Neural cell (in vitro differentiated cells): ENCODE data around the gene BMERB1. TPM values are rescaled to one million over a fixed set of nuclear protein-coding genes. Genes with fewer than 3 reads are reported as not detected.

Experiments used
- H2AFZ ChIP-seq: fragments of 200-600, 300-800 bp; sonication (generic), shearing (Covaris generic); 2 replicates; pipeline ENCODE4 v1.6.0; 2014; ENCODE audit warnings: low read depth, mild to moderate bottlenecking, antibody characterized with exemption, low read length, moderate library complexity
- H3F3A ChIP-seq: fragments of 200-600 bp; shearing (Covaris generic); 2 replicates; pipeline ENCODE4 v1.6.1; 2016; ENCODE audit warnings: mild to moderate bottlenecking, moderate library complexity, mixed read lengths, antibody characterized with exemption, low read length; ENCODE audit not compliant: insufficient read depth, poor library complexity, severe bottlenecking
- H3K27ac ChIP-seq: fragments of 200-600, 300-800 bp; sonication (generic), shearing (Covaris generic); 2 replicates; pipeline ENCODE4 v1.5.1; 2014; ENCODE audit warnings: mild to moderate bottlenecking, low read length, moderate library complexity
- H3K27me3 ChIP-seq: fragments of 300-800, 200-600 bp; sonication (generic), shearing (Covaris generic); 2 replicates; pipeline ENCODE4 v1.6.0; 2014; ENCODE audit warnings: mild to moderate bottlenecking, low read depth, low read length, moderate library complexity; ENCODE audit not compliant: insufficient read depth
- H3K36me3 ChIP-seq: fragments of 300-800, 200-600 bp; sonication (generic), shearing (Covaris generic); 2 replicates; pipeline ENCODE4 v1.5.1; 2014; ENCODE audit warnings: mild to moderate bottlenecking, antibody characterized with exemption, low read length, moderate library complexity; ENCODE audit not compliant: insufficient read depth
- H3K4me2 ChIP-seq: fragments of 300-800, 200-600 bp; sonication (generic), shearing (Covaris generic); 2 replicates; pipeline ENCODE4 v1.6.0; 2014; ENCODE audit warnings: mild to moderate bottlenecking, low read length
- H3K4me3 ChIP-seq: fragments of 300-800, 200-600 bp; sonication (generic), shearing (Covaris generic); 2 replicates; pipeline ENCODE4 v1.5.1; 2014; ENCODE audit warnings: mild to moderate bottlenecking, low read length, moderate library complexity
- H3K79me2 ChIP-seq: fragments of 200-600 bp; shearing (Covaris generic); replicated peaks from 2 replicates; pipeline ENCODE4 v1.6.0; 2014; ENCODE audit warnings: mild to moderate bottlenecking, low read length, moderate library complexity; ENCODE audit not compliant: insufficient read depth
- H3K9ac ChIP-seq: fragments of 300-800, 200-600 bp; sonication (generic), shearing (Covaris generic); 2 replicates; pipeline ENCODE4 v1.6.1; 2016; ENCODE audit warnings: mild to moderate bottlenecking, low read length, mixed read lengths
- H3K9me2 ChIP-seq: fragments of 200-600 bp; shearing (Covaris generic); 2 replicates; pipeline ENCODE4 v1.6.1; 2016; ENCODE audit warnings: mild to moderate bottlenecking, low read length, mixed read lengths; ENCODE audit not compliant: insufficient read depth
- H3K9me3 ChIP-seq: fragments of 200-600, 300-800 bp; sonication (generic), shearing (Covaris generic); 2 replicates; pipeline ENCODE4 v1.6.1; 2016; ENCODE audit warnings: mild to moderate bottlenecking, mixed run types, low read length, moderate library complexity, mixed read lengths
- H4K20me1 ChIP-seq: fragments of 200-600 bp; shearing (Covaris generic); 2 replicates; pipeline ENCODE4 v1.6.1; 2016; ENCODE audit warnings: mild to moderate bottlenecking, mixed run types; ENCODE audit not compliant: insufficient read depth
- CTCF ChIP-seq: fragments of 450-650 bp; IDR thresholded peaks from 2 replicates; pipeline ENCODE4 v1.5.1; 2014; ENCODE audit warnings: antibody characterized with exemption, mild to moderate bottlenecking, moderate library complexity; ENCODE audit not compliant: poor library complexity, severe bottlenecking
- EP300 ChIP-seq: fragments of 450-650 bp; conservative IDR thresholded peaks from 2 replicates; pipeline ENCODE4 v1.6.1; 2014; ENCODE audit warnings: antibody characterized with exemption, mild to moderate bottlenecking, moderate library complexity; ENCODE audit not compliant: poor library complexity, severe bottlenecking
- EZH2 ChIP-seq: fragments of 200-600, 300-800 bp; shearing (Covaris generic), sonication (generic); IDR thresholded peaks from 2 replicates; pipeline ENCODE4 v1.6.1; 2014; ENCODE audit warnings: antibody characterized with exemption, low read length, borderline replicate concordance, mild to moderate bottlenecking; ENCODE audit not compliant: insufficient read depth, poor library complexity, severe bottlenecking
- MXI1 ChIP-seq: fragments of 450-650 bp; conservative IDR thresholded peaks from 2 replicates; pipeline ENCODE4 v1.6.1; 2014; ENCODE audit warnings: antibody characterized with exemption, mild to moderate bottlenecking; ENCODE audit not compliant: poor library complexity, severe bottlenecking
- POLR2AphosphoS5 ChIP-seq: IDR thresholded peaks from 2 replicates; pipeline ENCODE4 v1.6.1; 2012
- RAD21 ChIP-seq: fragments of 450-650 bp; conservative IDR thresholded peaks from 2 replicates; pipeline ENCODE4 v1.6.1; 2014; ENCODE audit warnings: antibody characterized with exemption, mild to moderate bottlenecking, moderate library complexity
- REST ChIP-seq: IDR thresholded peaks from 2 replicates; pipeline ENCODE4 v1.6.1; 2012; ENCODE audit warnings: borderline replicate concordance
- SMC3 ChIP-seq: fragments of 450-650 bp; conservative IDR thresholded peaks from 2 replicates; pipeline ENCODE4 v1.6.1; 2014; ENCODE audit warnings: antibody characterized with exemption, mild to moderate bottlenecking, moderate library complexity; ENCODE audit not compliant: poor library complexity
- TAF1 ChIP-seq: IDR thresholded peaks from 2 replicates; pipeline ENCODE4 v1.6.1; 2012; ENCODE audit warnings: low read depth
- polyA plus RNA-seq: library from polyadenylated mRNA; depleted of rRNA; stranded (reverse); fragments of >200 nt; gene quantifications from 2 replicates; pipeline ENCODE4 v1.2.3, GENCODE V29; 2014

Gene BMERB1
- polyA plus RNA-seq, 1 donor from 2014 or later: 149 TPM

- no peaks in the 10 kb centered on the region for H3K9me2 ChIP-seq
- H3K36me3 ChIP-seq: peaks cover 11% of the 10 kb centered on the region
- TF ChIP-seq REST: no peak
- no peak for TF ChIP-seq RAD21
- no peak for TF ChIP-seq TAF1
- no peak for TF ChIP-seq POLR2AphosphoS5
- TF ChIP-seq MXI1: no peak
- no peak for TF ChIP-seq EZH2
- no peak for TF ChIP-seq EP300
- no peak for TF ChIP-seq CTCF
- no peak for TF ChIP-seq SMC3
- no peak overlapping the region for H3K4me2 ChIP-seq
- H3K27me3 ChIP-seq: no peaks in the 10 kb centered on the region
- H3K27ac ChIP-seq: no peak overlapping the region
- no peaks in the 10 kb centered on the region for H4K20me1 ChIP-seq
- H3K9ac ChIP-seq: no peak overlapping the region
- no peak overlapping the region for H2AFZ ChIP-seq
- no peak overlapping the region for H3K4me3 ChIP-seq
- no peaks in the 10 kb centered on the region for H3K9me3 ChIP-seq
- H3K79me2 ChIP-seq: no peaks in the 10 kb centered on the region
- no peaks in the 10 kb centered on the region for H3F3A ChIP-seq
Observed at GRCh38 chr16:15621456-15621855, 187.1 kb downstream of the BMERB1 start.

- Histone ChIP-seq H3K9me2 (no peaks in the 10 kb centered on the region), H3K4me2 (no peak overlapping the region), H3K4me3 (no peak overlapping the region), H3F3A (no peaks in the 10 kb centered on the region), H3K79me2 (no peaks in the 10 kb centered on the region), H3K9me3 (no peaks in the 10 kb centered on the region), H3K36me3 (peaks cover 8% of the 10 kb centered on the region), H3K9ac (no peak overlapping the region), H4K20me1 (no peaks in the 10 kb centered on the region), H3K27me3 (no peaks in the 10 kb centered on the region), H3K27ac (no peak overlapping the region), H2AFZ (no peak overlapping the region)
- no peak for TF ChIP-seq EZH2
- TF ChIP-seq REST: no peak
- no peak for TF ChIP-seq CTCF
- no peak for TF ChIP-seq TAF1
- no peak for TF ChIP-seq POLR2AphosphoS5
- no peak for TF ChIP-seq MXI1
- TF ChIP-seq EP300: no peak
- no peak for TF ChIP-seq RAD21
- no peak for TF ChIP-seq SMC3
Observed at GRCh38 chr16:15621889-15622288, 187.5 kb downstream of the BMERB1 start.
